ENCODE data around the gene MED26.

- TF ChIP-seq EP300 (IDR thresholded peaks at IDR 0.05; ENCODE audit: borderline replicate concordance in 1 of 2, low read depth in 2 of 2, low read length in 2 of 2) (no peak), CTCF (IDR thresholded peaks at IDR 0.05; ENCODE audit: control extremely low read depth in 1 of 3, insufficient read depth in 1 of 3, low read depth in 1 of 3, low read length in 3 of 3) (no peak), HDAC2 (IDR thresholded peaks at IDR 0.05; ENCODE audit: borderline replicate concordance in 1 of 2, low read depth in 2 of 2, low read length in 2 of 2) (no peak), ZNF274 (IDR thresholded peaks at IDR 0.05; ENCODE audit: borderline replicate concordance, extremely low read depth, low read length) (no peak), POLR2AphosphoS5 (IDR thresholded peaks at IDR 0.05; ENCODE audit: low read depth, low read length) (no peak), SP1 (IDR thresholded peaks at IDR 0.05; ENCODE audit: low read depth, low read length) (no peak), RBBP5 (IDR thresholded peaks at IDR 0.05; ENCODE audit: borderline replicate concordance, low read depth, low read length) (no peak), RFX5 (IDR thresholded peaks at IDR 0.05; ENCODE audit: borderline replicate concordance, low read depth, low read length) (no peak)
Measured at GRCh38 chr19:16640951-16641350, 12.9 kb upstream of the MED26 start.

All from H1 (cell line).